Bronchial epithelial cell (primary cell): ENCODE measurements around the gene CA7. TPM values are rescaled to one million over a fixed set of nuclear protein-coding genes. Genes with fewer than 3 reads are reported as not detected.
A peak's percentile ranks its signal among the peaks of the same experiment; 100 is the strongest.
"Not testable (repeated sequence)": the region's sequence is repeated elsewhere in the genome, so short reads cannot be mapped to it uniquely, and the experiment has no call there.

Source experiments
- DNase-seq: peaks from one replicate; pipeline ENCODE4 v3.0.0-alpha.2; 2010; ENCODE audit warnings: low read depth
- FAIRE-seq: peaks from 2 replicates; lab custom pipeline; 2011; peaks lifted over from hg19 to GRCh38; lab: Jason Lieb, UNC
- H3K27me3 ChIP-seq: 2 replicates; pipeline ENCODE4 v1.5.1; 2011; ENCODE audit warnings: low read length; ENCODE audit not compliant: control insufficient read depth, insufficient read depth
- H3K36me3 ChIP-seq: 2 replicates; pipeline ENCODE4 v1.5.1; 2011; ENCODE audit warnings: low read length; ENCODE audit not compliant: control insufficient read depth, insufficient read depth
- H3K4me3 ChIP-seq: 2 replicates; pipeline ENCODE4 v1.5.1; 2011; ENCODE audit warnings: mild to moderate bottlenecking, low read depth, low read length, control low read depth
- CTCF ChIP-seq: IDR thresholded peaks from 2 replicates; pipeline ENCODE4 v1.5.1; 2011; ENCODE audit warnings: mild to moderate bottlenecking, moderate library complexity, low read length, control low read depth, inconsistent platforms; ENCODE audit not compliant: insufficient read depth, severe bottlenecking
- total RNA-seq: library from RNA; depleted of rRNA; stranded (reverse); fragments of >200 nt; gene quantifications from 2 replicates; pipeline ENCODE4 v1.2.1, GENCODE V29; 2014

Gene CA7
- total RNA-seq, 1 donor from 2014 or later, result not detected

GRCh38 chr16:66869424-66869823 is 25.2 kb downstream of the CA7 start:
- FAIRE-seq, result no peak

GRCh38 chr16:66871363-66871762 is 27.1 kb downstream of the CA7 start:
- not testable (repeated sequence) for H3K27me3 ChIP-seq, FAIRE-seq, H3K4me3 ChIP-seq, DNase-seq, H3K36me3 ChIP-seq

More at GRCh38 chr16:66869424-66869823, 25.2 kb downstream of the CA7 start:
- Histone ChIP-seq H3K4me3 (no peak overlapping the region), H3K27me3 (no peaks in the 10 kb centered on the region), H3K36me3 (no peaks in the 10 kb centered on the region)
- no peak for DNase-seq
- no peak for TF ChIP-seq CTCF

- Histone ChIP-seq H3K27me3 (no peaks in the 10 kb centered on the region), H3K4me3 (no peak overlapping the region), H3K36me3 (no peaks in the 10 kb centered on the region)
- TF ChIP-seq CTCF, result no peak
- DNase-seq (no peak), FAIRE-seq (no peak)
These were observed 27.6 kb downstream of the CA7 start for GRCh38 chr16:66871840-66872239.

GRCh38 chr16:66872559-66872942 is 28.3 kb downstream of the CA7 start:
- Histone ChIP-seq H3K36me3 (no peaks in the 10 kb centered on the region), H3K27me3 (no peaks in the 10 kb centered on the region), H3K4me3 (no peak overlapping the region)
- no peak for TF ChIP-seq CTCF
- DNase-seq (no peak), FAIRE-seq (no peak)

- peak; percentile 98 for TF ChIP-seq CTCF
- Histone ChIP-seq H3K36me3 (no peaks in the 10 kb centered on the region), H3K27me3 (no peaks in the 10 kb centered on the region), H3K4me3 (no peak overlapping the region)
- FAIRE-seq (no peak), DNase-seq (peak; percentile 99)
These were observed 28.9 kb downstream of the CA7 start for GRCh38 chr16:66872943-66873684.

- TF ChIP-seq CTCF, result no peak
- Histone ChIP-seq H3K4me3 (no peak overlapping the region), H3K36me3 (no peaks in the 10 kb centered on the region), H3K27me3 (no peaks in the 10 kb centered on the region)
- DNase-seq (no peak), FAIRE-seq (no peak)
These were observed 29.5 kb downstream of the CA7 start for GRCh38 chr16:66873685-66874055.
